ENCODE measurements around the gene DUXB. TPM values are rescaled to one million over a fixed set of nuclear protein-coding genes. Genes with fewer than 3 reads are reported as not detected.

DUXB gene
- total and polyA plus RNA-seq, 7 donors, result not detected

GRCh38 chr16:75679366-75679765 is 21.9 kb downstream of the DUXB start:
- no peaks in the 10 kb centered on the region for H3K36me3 ChIP-seq (ENCODE audit: insufficient read depth in 1 of 2, low read depth in 1 of 2)
- no peak for TF ChIP-seq CTCF (IDR thresholded peaks at IDR 0.05)
- no peaks in the 10 kb centered on the region for H3K9me3 ChIP-seq
- no peak for ATAC-seq
- H3K4me3 ChIP-seq, result no peak overlapping the region
- WGBS, 3 donors, result 58 to 69% (median 63%) methylated on average over 5 of the region's 5 CpGs
- intact Hi-C loops (cut with DNase I), result no loop called here
- no peak for DNase-seq
- H3K27ac ChIP-seq, result no peak overlapping the region
- no peaks in the 10 kb centered on the region for H3K27me3 ChIP-seq (ENCODE audit: insufficient read depth in 3 of 3, low read length in 2 of 3)
- H3K4me1 ChIP-seq, result no peaks in the 10 kb centered on the region

GRCh38 chr16:75676909-75677308 is 24.4 kb downstream of the DUXB start, which contains the start of gene CPHXL2:
Gene CPHXL2 (minus strand): TSS chr16:75677009. CDS start chr16:75676999, 10 bp downstream.
- Histone ChIP-seq H3K9me3 (no peaks in the 10 kb centered on the region), H3K27me3 (ENCODE audit: insufficient read depth in 3 of 3, low read length in 2 of 3) (no peaks in the 10 kb centered on the region), H3K4me1 (no peaks in the 10 kb centered on the region), H3K36me3 (ENCODE audit: insufficient read depth in 1 of 2, low read depth in 1 of 2) (no peaks in the 10 kb centered on the region), H3K4me3 (no peak within 1 kb of the TSS), H3K27ac (no peak within 1 kb of the TSS)
- ATAC-seq (no peak), DNase-seq (no peak)
- TF ChIP-seq CTCF (IDR thresholded peaks at IDR 0.05), result no peak
- intact Hi-C loops (cut with DNase I), result no loop called here
- 93 to 94% (median 94%) methylated on average over 4 of the region's 4 CpGs for WGBS, 3 donors

GRCh38 chr16:75667503-75667902 is 33.8 kb downstream of the DUXB start:
- Histone ChIP-seq H3K27me3 (ENCODE audit: insufficient read depth in 3 of 3, low read length in 2 of 3) (no peaks in the 10 kb centered on the region), H3K4me1 (no peaks in the 10 kb centered on the region), H3K36me3 (ENCODE audit: insufficient read depth in 1 of 2, low read depth in 1 of 2) (peaks cover 2% of the 10 kb centered on the region in 2 donors), H3K9me3 (no peaks in the 10 kb centered on the region), H3K4me3 (no peak overlapping the region), H3K27ac (no peak overlapping the region)
- intact Hi-C loops (cut with DNase I), result no loop called here
- ATAC-seq, result no peak
- no peak for DNase-seq
- TF ChIP-seq CTCF (IDR thresholded peaks at IDR 0.05), result no peak

- peak in 1 of 4 donors; percentile 8 for ATAC-seq
- DNase-seq, result no peak
- intact Hi-C loops (cut with DNase I), result no loop called here
- no peak for TF ChIP-seq CTCF (IDR thresholded peaks at IDR 0.05)
- Histone ChIP-seq H3K4me1 (no peaks in the 10 kb centered on the region), H3K9me3 (no peaks in the 10 kb centered on the region), H3K36me3 (ENCODE audit: insufficient read depth in 1 of 2, low read depth in 1 of 2) (peaks cover 10 to 52% of the 10 kb centered on the region in 2 donors), H3K4me3 (no peak overlapping the region), H3K27ac (no peak overlapping the region), H3K27me3 (ENCODE audit: insufficient read depth in 3 of 3, low read length in 2 of 3) (no peaks in the 10 kb centered on the region)
- 48 to 64% (median 51%) methylated on average over 4 of the region's 4 CpGs for WGBS, 3 donors
These were observed 40.4 kb downstream of the DUXB start for GRCh38 chr16:75660726-75661302.

GRCh38 chr16:75660321-75660720 is 40.9 kb downstream of the DUXB start:
- H3K36me3 ChIP-seq (ENCODE audit: insufficient read depth in 1 of 2, low read depth in 1 of 2), result peaks cover 10 to 57% of the 10 kb centered on the region in 2 donors
- H3K4me3 ChIP-seq, result no peak overlapping the region
- H3K4me1 ChIP-seq, result no peaks in the 10 kb centered on the region
- intact Hi-C loops (cut with DNase I), result no loop called here
- no peak for TF ChIP-seq CTCF (IDR thresholded peaks at IDR 0.05)
- DNase-seq (no peak), ATAC-seq (peak in 3 of 4 donors; percentile 17 to 35 (median 19))
- WGBS, 3 donors, result 55 to 68% (median 57%) methylated on average over 6 of the region's 6 CpGs
- H3K27ac ChIP-seq, result no peak overlapping the region
- no peaks in the 10 kb centered on the region for H3K9me3 ChIP-seq
- no peaks in the 10 kb centered on the region for H3K27me3 ChIP-seq (ENCODE audit: insufficient read depth in 3 of 3, low read length in 2 of 3)
